H1 (cell line): ENCODE results near the gene NBEA.

Source experiments
- BRCA1 ChIP-seq: IDR thresholded peaks from 2 replicates; pipeline ENCODE4 v1.6.1; 2012; ENCODE audit warnings: low read depth, low read length, improper control_type of control experiment
- CEBPB ChIP-seq: IDR thresholded peaks from 2 replicates; pipeline ENCODE4 v1.6.1; 2012; ENCODE audit warnings: low read depth, low read length
- CTCF ChIP-seq, 3 experiments: IDR thresholded peaks; 1 replicate in 2 of 3; 2 replicates in 1 of 3; pipeline versions ENCODE4 v1.5.1 to v1.6.1; 2011; ENCODE audit warnings: low read length in 3 of 3, mild to moderate bottlenecking in 3 of 3, inconsistent platforms in 2 of 3, low read depth in 1 of 3, moderate library complexity in 1 of 3; ENCODE audit not compliant: insufficient read depth in 1 of 3; ENCODE audit errors: control extremely low read depth in 1 of 3
- EP300 ChIP-seq, 2 experiments: IDR thresholded peaks; 1 replicate in 1 of 2; 2 replicates in 1 of 2; pipeline ENCODE4 v1.6.1; 2011 to 2012; ENCODE audit warnings: low read depth in 2 of 2, low read length in 2 of 2, mild to moderate bottlenecking in 2 of 2, borderline replicate concordance in 1 of 2, inconsistent platforms in 1 of 2, moderate library complexity in 1 of 2
- EZH2 ChIP-seq: fragments of 200-600 bp; sonication (generic); IDR thresholded peaks from 2 replicates; pipeline ENCODE4 v1.7.1; 2012; ENCODE audit warnings: low read depth, mild to moderate bottlenecking, moderate library complexity, low read length, inconsistent platforms; ENCODE audit not compliant: severe bottlenecking
- HDAC2 ChIP-seq, 2 experiments: fragments of 300-600 bp in 1 of 2; sonication (generic) in 1 of 2; IDR thresholded peaks; 2 replicates each; pipeline ENCODE4 v1.6.1; 2011 to 2012; ENCODE audit warnings: low read depth in 2 of 2, low read length in 2 of 2, mild to moderate bottlenecking in 2 of 2, moderate library complexity in 2 of 2, borderline replicate concordance in 1 of 2, inconsistent platforms in 1 of 2
- NRF1 ChIP-seq: IDR thresholded peaks from 2 replicates; pipeline ENCODE4 v1.6.1; 2011; ENCODE audit warnings: mild to moderate bottlenecking, low read depth, low read length, improper control_type of control experiment
- POLR2AphosphoS5 ChIP-seq: IDR thresholded peaks from 2 replicates; pipeline ENCODE4 v1.6.1; 2011; ENCODE audit warnings: low read depth, low read length
- SAP30 ChIP-seq: fragments of 300-600 bp; sonication (generic); IDR thresholded peaks from 2 replicates; pipeline ENCODE4 v1.7.1; 2012; ENCODE audit warnings: low read length, moderate library complexity, mild to moderate bottlenecking, inconsistent platforms; ENCODE audit not compliant: insufficient read depth, insufficient replicate concordance
- TAF1 ChIP-seq: IDR thresholded peaks from 2 replicates; pipeline ENCODE4 v1.6.1; 2011; ENCODE audit warnings: mild to moderate bottlenecking, low read depth, low read length
- TBP ChIP-seq: IDR thresholded peaks from 2 replicates; pipeline ENCODE4 v1.6.1; 2011; ENCODE audit warnings: low read depth, low read length, improper control_type of control experiment
- ZNF274 ChIP-seq: IDR thresholded peaks from 2 replicates; pipeline ENCODE4 v1.7.0; 2012; ENCODE audit warnings: low read length, borderline replicate concordance; ENCODE audit errors: extremely low read depth

GRCh38 chr13:35694549-35695447 is 752.7 kb downstream of the NBEA start:
- no peak for TF ChIP-seq EZH2
- no peak for TF ChIP-seq HDAC2 (IDR thresholded peaks at IDR 0.05; ENCODE audit: borderline replicate concordance in 1 of 2, low read depth in 2 of 2, low read length in 2 of 2)
- TF ChIP-seq CTCF (IDR thresholded peaks at IDR 0.05; ENCODE audit: control extremely low read depth in 1 of 3, insufficient read depth in 1 of 3, low read depth in 1 of 3, low read length in 3 of 3) = no peak
- no peak for TF ChIP-seq BRCA1
- TF ChIP-seq TBP = no peak
- no peak for TF ChIP-seq TAF1
- TF ChIP-seq SAP30 = no peak
- no peak for TF ChIP-seq EP300 (IDR thresholded peaks at IDR 0.05; ENCODE audit: borderline replicate concordance in 1 of 2, low read depth in 2 of 2, low read length in 2 of 2)
- TF ChIP-seq POLR2AphosphoS5 = no peak
- TF ChIP-seq NRF1 = no peak
- no peak for TF ChIP-seq CEBPB
- no peak for TF ChIP-seq ZNF274
